Mucosa of stomach (tissue), 1 donor: ENCODE results near the gene DGKI.

Source experiments
- H3K27me3 ChIP-seq: one replicate; pipeline ENCODE4 v1.7.0; 2013; ENCODE audit warnings: mild to moderate bottlenecking, low read length; ENCODE audit not compliant: control insufficient read depth, insufficient read depth
- H3K36me3 ChIP-seq: one replicate; pipeline ENCODE4 v1.7.0; 2013; ENCODE audit warnings: low read length; ENCODE audit not compliant: control insufficient read depth, insufficient read depth
- H3K4me1 ChIP-seq: one replicate; pipeline ENCODE4 v1.7.0; 2013; ENCODE audit warnings: mild to moderate bottlenecking, low read length; ENCODE audit not compliant: control insufficient read depth, insufficient read depth
- H3K4me3 ChIP-seq: one replicate; pipeline ENCODE4 v1.7.0; 2013; ENCODE audit warnings: low read length
- H3K9ac ChIP-seq: one replicate; pipeline ENCODE4 v1.7.0; 2013; ENCODE audit warnings: mild to moderate bottlenecking, low read length, moderate library complexity
- H3K9me3 ChIP-seq: one replicate; pipeline ENCODE4 v1.7.0; 2013; ENCODE audit warnings: mild to moderate bottlenecking, low read length, moderate library complexity; ENCODE audit not compliant: control insufficient read depth
- donor health status: Pancreatic carcinoma.

Gene DGKI

DNA sequence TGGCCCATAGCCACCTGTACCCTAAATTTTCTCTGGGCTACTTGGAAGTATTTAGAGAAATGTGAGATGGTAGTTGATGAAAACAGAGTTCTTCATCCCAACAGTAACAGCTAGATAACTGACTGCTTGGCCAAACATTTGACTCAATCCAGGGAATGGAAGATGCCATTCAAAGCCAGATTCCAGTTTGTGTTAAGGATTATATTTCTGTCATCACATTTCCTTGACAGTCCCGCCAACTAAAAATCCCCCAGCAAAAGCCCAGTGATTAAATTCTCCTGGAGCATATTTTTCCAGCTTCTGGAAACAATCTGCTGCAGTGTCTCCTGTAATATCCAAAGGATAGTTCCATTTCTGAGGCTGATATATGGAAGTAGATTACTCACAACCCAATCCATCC is 457.9 kb downstream of the DGKI start:
- Histone ChIP-seq H3K9me3 (no peaks in the 10 kb centered on the region), H3K4me3 (no peak overlapping the region), H3K9ac (no peak overlapping the region), H3K36me3 (no peaks in the 10 kb centered on the region), H3K4me1 (no peaks in the 10 kb centered on the region), H3K27me3 (no peaks in the 10 kb centered on the region)

DNA sequence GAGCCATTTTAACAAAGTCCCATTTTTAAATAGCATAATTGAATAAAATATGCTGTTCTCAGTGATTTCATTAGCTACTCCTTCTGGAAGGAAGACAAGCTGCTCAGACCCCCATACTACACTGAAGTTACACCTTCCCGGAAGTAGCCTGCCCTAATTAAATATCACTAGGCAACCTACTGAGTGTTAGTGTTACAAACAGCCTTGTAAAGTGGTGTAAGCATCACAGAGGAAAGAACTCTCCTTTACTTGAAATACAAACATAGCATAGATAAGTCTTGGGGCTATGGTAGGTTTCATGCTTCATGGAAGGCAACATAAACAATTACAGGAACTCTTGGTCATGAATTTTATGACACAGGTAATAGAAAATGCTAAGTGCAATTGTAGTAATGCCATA is 459.8 kb downstream of the DGKI start:
- no peaks in the 10 kb centered on the region for H3K4me1 ChIP-seq
- no peak overlapping the region for H3K9ac ChIP-seq
- no peak overlapping the region for H3K4me3 ChIP-seq
- no peaks in the 10 kb centered on the region for H3K27me3 ChIP-seq
- no peaks in the 10 kb centered on the region for H3K9me3 ChIP-seq
- no peaks in the 10 kb centered on the region for H3K36me3 ChIP-seq

DNA sequence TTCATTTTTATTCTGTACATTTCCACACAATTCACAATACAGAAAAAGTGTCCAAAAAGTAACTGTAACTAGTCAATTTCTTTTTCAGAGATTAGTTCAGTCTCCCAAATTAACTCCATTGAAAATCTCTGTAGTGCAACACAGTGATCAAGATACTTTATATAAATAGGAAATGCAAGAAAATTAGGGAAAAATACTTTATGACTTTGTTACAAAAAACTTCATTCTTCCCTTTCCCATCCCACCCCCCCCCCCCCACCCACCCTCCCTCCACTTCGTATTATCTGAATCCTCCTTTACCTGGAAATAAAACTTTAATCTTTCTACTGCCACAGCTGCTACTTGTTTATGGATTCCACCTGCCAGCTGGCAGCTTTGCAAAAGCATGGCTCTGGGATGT is 465.7 kb downstream of the DGKI start:
- no peaks in the 10 kb centered on the region for H3K9me3 ChIP-seq
- H3K36me3 ChIP-seq, result no peaks in the 10 kb centered on the region
- no peak overlapping the region for H3K9ac ChIP-seq
- no peak overlapping the region for H3K4me3 ChIP-seq
- H3K4me1 ChIP-seq, result no peaks in the 10 kb centered on the region
- H3K27me3 ChIP-seq, result no peaks in the 10 kb centered on the region

DNA sequence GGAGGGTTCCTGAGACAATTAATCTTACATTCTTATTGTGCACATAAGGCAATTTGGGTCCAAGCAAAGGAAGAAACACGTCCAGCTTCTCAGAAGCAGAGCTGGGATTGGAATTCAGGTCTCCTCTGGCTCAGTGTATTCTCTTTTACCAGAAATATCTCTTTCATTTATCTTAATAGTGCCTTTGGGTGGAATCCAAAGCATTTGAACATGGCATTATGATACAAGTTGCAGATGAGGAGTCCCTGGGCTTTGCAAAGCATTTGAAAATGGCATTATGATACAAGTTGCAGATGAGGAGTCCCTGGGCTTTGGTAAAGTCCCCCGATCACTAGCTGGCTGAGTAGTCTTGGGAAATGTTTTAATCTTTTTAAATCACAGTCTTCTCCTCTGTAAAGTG is 473.3 kb downstream of the DGKI start:
- Histone ChIP-seq H3K9ac (no peak overlapping the region), H3K9me3 (no peaks in the 10 kb centered on the region), H3K4me1 (no peaks in the 10 kb centered on the region), H3K4me3 (no peak overlapping the region), H3K36me3 (no peaks in the 10 kb centered on the region), H3K27me3 (no peaks in the 10 kb centered on the region)

DNA sequence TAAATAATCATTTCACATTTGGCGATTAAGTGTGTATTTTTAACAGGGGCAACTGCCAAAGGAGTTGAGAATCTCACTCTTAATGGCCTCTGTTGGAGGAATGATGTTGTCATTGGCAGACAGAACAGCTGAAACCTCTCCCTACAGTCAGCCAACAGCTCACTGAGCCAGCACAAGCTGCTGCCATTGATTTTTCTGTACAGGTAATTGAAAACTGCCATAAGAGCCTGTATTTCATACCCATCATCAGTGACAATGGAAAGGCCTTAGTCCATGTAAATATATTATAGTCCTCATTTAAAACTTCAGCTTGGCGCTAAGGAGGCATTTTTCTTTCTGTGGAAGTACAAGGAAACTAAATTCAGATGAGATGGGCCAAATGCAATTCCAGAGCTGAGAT is 475.2 kb downstream of the DGKI start:
- no peaks in the 10 kb centered on the region for H3K36me3 ChIP-seq
- no peaks in the 10 kb centered on the region for H3K9me3 ChIP-seq
- H3K4me1 ChIP-seq, result no peaks in the 10 kb centered on the region
- no peak overlapping the region for H3K9ac ChIP-seq
- H3K4me3 ChIP-seq, result no peak overlapping the region
- H3K27me3 ChIP-seq, result no peaks in the 10 kb centered on the region

DNA sequence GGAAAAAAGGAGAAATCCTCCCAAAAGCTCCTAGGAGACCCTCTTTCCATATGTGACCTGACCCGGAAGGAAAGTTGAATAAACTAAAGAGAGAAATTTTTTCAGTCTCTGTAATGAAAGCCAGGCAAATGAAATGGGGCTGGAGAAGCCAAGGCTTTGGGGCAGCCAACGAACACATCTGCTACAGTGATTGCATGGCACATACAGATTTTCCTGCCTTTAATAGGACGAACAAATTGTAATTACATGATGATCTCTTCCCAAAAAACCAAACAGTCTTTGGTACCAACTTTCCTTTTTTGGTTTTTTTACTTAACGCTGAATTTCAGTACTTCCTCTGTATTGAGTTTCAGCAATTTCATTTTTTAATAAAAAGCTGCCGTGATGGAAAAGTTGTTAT is 479.8 kb downstream of the DGKI start:
- Histone ChIP-seq H3K9ac (no peak overlapping the region), H3K27me3 (no peaks in the 10 kb centered on the region), H3K4me3 (no peak overlapping the region), H3K36me3 (no peaks in the 10 kb centered on the region), H3K4me1 (no peaks in the 10 kb centered on the region), H3K9me3 (no peaks in the 10 kb centered on the region)

DNA sequence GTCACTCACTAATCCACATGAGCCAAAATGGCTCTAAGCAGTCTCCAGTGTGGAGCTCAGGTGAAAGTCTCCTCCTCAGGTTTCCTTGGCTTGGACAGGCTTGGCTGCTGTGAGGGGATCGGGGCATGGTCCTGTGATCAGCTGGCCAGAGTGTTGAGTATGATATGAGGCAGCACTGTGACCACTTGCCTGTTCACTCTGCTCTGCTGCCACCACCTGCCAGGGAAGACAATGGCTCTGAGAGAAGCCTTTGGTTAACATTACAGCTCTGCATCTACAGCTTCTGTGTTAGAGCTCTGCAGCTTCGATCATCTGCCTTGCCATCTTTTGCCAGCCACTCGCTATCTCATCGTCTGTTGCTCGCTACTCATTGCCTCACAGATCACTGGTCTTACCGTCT is 483.1 kb downstream of the DGKI start:
- Histone ChIP-seq H3K4me1 (no peaks in the 10 kb centered on the region), H3K36me3 (no peaks in the 10 kb centered on the region), H3K9ac (no peak overlapping the region), H3K27me3 (no peaks in the 10 kb centered on the region), H3K4me3 (no peak overlapping the region), H3K9me3 (no peaks in the 10 kb centered on the region)

DNA sequence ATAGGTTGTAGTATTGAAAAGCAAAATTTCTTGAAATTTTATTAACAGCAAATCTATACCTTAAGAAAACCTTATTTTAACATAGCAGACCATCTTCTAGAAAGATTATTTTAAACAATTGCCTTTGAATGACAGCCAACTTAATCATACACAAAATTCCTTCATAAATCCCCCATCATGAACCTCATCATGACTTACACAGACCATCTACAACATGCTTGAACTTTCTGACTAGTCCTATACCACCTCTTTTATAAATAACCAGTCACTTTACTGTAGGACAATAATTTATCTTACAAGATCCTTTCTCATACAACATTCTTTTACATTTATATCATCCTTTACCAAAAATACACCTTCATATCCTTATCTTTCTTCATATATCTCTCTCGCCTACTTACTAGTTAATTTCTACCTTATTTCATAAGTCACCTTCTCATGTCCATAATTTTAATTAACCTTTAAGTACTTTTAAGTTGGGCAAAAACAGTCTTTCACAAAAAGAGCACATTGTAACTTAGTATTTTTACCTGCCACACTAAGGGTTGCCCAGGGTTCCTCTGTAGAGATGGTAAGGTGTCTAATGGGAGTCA is 486.6 kb downstream of the DGKI start:
- no peaks in the 10 kb centered on the region for H3K9me3 ChIP-seq
- no peak overlapping the region for H3K9ac ChIP-seq
- H3K27me3 ChIP-seq, result no peaks in the 10 kb centered on the region
- no peaks in the 10 kb centered on the region for H3K36me3 ChIP-seq
- H3K4me1 ChIP-seq, result no peaks in the 10 kb centered on the region
- H3K4me3 ChIP-seq, result no peak overlapping the region

DNA sequence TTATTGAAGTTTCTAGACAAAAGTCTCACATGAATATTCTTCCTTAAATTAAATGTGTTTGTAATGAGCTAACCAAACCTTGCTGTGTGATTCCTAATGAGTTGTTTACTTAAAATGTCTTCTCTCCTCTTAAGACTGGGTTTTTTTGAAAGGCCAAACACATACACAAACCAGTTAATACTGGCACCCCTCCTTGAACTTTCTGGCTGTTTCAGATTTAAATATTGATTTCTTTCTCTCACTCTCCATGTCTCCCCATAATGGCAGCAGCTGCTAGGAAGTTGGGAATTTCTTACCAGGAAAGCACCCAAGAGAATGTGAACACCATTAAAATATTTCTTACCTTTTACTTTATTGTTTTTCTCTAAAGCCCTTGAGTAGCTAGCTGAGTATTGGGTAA is 491.8 kb downstream of the DGKI start:
- Histone ChIP-seq H3K4me3 (no peak overlapping the region), H3K27me3 (no peaks in the 10 kb centered on the region), H3K9ac (no peak overlapping the region), H3K9me3 (no peaks in the 10 kb centered on the region), H3K4me1 (no peaks in the 10 kb centered on the region), H3K36me3 (no peaks in the 10 kb centered on the region)

DNA sequence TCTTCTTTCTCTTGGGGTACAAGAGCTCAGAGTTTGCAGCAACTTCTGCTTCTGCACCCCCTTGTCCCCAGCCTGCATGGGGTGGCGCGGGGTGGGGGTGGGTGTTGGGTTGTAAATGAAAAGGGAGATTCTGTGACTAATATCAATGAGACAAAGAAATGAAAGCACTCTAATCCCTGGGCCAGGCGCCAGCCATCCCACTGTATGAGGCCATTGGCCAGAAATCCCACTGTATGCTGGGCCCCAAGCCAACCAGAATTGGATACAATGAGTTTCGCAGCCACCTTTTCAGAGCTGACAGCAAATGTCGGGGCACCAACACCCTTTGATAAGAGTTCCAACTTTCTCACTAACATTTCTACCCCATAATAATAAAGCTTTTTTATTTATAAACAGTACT is 492.4 kb downstream of the DGKI start:
- H3K36me3 ChIP-seq, result no peaks in the 10 kb centered on the region
- no peaks in the 10 kb centered on the region for H3K4me1 ChIP-seq
- no peak overlapping the region for H3K4me3 ChIP-seq
- no peak overlapping the region for H3K9ac ChIP-seq
- H3K9me3 ChIP-seq, result no peaks in the 10 kb centered on the region
- no peaks in the 10 kb centered on the region for H3K27me3 ChIP-seq

DNA sequence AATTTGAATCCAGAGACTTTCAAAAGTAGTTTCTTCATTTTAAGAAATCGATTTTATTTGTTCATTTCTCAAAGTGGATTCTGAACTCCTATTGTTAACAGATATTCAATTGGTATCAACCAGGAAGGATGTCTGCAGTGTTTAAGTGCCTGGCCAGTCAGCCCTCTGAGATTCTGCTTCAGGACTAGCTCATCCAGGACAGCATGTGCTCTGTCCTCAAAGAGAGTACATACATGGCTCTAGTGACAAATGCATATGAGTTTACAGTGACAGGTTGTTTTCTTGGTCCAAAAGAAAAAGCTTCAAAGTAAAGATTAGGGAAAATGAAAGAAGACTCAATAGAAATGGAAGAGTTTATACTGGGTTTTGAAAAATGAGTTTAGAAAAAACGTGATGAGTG is 494.8 kb downstream of the DGKI start:
- Histone ChIP-seq H3K4me1 (no peaks in the 10 kb centered on the region), H3K9me3 (no peaks in the 10 kb centered on the region), H3K27me3 (no peaks in the 10 kb centered on the region), H3K4me3 (no peak overlapping the region), H3K9ac (no peak overlapping the region), H3K36me3 (no peaks in the 10 kb centered on the region)

DNA sequence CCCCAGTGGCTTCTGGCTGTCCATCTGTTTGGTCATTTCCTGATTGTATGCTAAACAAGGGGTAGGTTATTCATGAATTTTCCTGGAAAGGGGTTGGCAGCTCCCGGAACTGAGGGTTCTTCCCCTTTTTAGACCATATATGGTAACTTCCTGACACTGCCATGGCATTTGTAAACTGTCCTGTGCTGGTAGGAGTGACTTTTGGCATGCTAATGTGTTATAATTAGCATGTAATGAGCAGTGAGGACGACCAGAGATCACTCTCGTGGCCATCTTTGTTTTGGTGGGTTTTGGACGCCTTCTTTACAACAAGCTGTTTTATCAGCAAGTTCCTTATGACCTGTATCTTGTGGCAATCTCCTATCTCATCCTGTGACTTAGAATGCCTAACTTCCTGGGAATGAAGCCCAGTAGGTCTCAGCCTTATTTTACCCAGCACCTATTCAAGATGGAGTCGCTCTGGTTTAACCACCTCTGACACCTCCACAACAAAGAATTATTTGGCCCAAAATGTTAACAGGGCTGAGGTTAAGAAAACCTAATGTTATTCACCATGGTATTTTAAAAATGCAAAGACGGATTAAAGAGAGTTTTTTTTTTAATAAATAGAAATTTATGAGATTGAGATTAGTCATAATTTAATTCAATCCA is 500.9 kb downstream of the DGKI start:
- Histone ChIP-seq H3K4me1 (no peaks in the 10 kb centered on the region), H3K4me3 (no peak overlapping the region), H3K36me3 (no peaks in the 10 kb centered on the region), H3K27me3 (no peaks in the 10 kb centered on the region), H3K9me3 (no peaks in the 10 kb centered on the region), H3K9ac (no peak overlapping the region)
